Measurements from ENCODE around the gene LY9. TPM values are rescaled to one million over a fixed set of nuclear protein-coding genes. Genes with fewer than 3 reads are reported as not detected.

Gene LY9
- total and polyA plus RNA-seq, 3 donors from 2014 or later: 0.68 to 0.71 TPM; not detected in 1

DNA sequence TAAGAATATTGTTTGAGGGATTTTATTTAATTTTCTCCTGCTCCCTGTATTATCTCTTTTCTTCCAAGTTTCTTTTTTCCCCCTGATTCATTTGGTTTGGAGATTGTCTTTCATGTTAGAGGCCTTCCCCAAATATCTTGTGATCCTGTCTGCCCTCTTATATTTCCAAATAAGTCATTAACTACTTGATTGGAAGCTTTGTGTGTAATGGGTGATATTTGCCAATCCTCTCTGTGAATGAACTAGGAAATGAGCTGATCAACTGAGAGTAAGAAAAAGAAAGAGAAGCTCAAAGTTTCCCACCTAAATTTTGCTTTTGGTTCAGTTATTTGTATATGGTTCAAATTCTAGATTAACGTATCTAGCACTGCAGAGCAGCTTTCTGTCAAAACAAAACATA lies 23.6 kb upstream of the LY9 start:
- H3K9me3 ChIP-seq: no peaks in the 10 kb centered on the region
- H3K27me3 ChIP-seq: no peaks in the 10 kb centered on the region
- TF ChIP-seq, protein P1, sequence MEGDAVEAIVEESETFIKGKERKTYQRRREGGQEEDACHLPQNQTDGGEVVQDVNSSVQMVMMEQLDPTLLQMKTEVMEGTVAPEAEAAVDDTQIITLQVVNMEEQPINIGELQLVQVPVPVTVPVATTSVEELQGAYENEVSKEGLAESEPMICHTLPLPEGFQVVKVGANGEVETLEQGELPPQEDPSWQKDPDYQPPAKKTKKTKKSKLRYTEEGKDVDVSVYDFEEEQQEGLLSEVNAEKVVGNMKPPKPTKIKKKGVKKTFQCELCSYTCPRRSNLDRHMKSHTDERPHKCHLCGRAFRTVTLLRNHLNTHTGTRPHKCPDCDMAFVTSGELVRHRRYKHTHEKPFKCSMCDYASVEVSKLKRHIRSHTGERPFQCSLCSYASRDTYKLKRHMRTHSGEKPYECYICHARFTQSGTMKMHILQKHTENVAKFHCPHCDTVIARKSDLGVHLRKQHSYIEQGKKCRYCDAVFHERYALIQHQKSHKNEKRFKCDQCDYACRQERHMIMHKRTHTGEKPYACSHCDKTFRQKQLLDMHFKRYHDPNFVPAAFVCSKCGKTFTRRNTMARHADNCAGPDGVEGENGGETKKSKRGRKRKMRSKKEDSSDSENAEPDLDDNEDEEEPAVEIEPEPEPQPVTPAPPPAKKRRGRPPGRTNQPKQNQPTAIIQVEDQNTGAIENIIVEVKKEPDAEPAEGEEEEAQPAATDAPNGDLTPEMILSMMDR (IDR thresholded peaks at IDR 0.05): no peak
- no peak for TF ChIP-seq POLR2A (IDR thresholded peaks at IDR 0.05)

DNA sequence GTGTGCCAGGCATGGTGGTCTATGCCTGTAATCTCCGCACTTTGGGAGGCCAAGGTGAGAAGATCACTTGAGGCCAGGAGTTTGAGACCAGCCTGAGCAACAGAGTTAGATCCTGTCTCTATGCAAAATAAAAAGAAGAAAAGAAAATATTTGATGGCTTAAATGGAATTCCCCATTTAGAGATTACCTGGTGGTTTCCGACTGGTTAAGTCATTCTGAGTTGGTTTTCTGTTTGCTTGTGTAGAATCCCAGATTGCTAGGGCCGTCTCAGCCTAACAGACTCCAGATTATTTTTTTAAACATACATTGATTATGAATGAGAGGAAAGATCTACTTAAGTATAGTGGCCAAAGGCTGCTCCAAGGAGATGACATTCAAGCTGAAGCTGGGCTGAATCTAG lies 22.9 kb upstream of the LY9 start:
- intact Hi-C loops (cut with DNase I; ENCODE audit: low total_unique reads): no loop called here
- no peaks in the 10 kb centered on the region for H3K4me1 ChIP-seq
- DNase-seq: no peak
- WGBS, 2 donors: 89 to 91% methylated on average over 3 of the region's 3 CpGs
- no peaks in the 10 kb centered on the region for H3K36me3 ChIP-seq (ENCODE audit: low read depth, missing control alignments)
- H3K27ac ChIP-seq: no peak overlapping the region
- H3K27me3 ChIP-seq: no peaks in the 10 kb centered on the region
- no peaks in the 10 kb centered on the region for H3K9me3 ChIP-seq
- TF ChIP-seq, protein P1 (IDR thresholded peaks at IDR 0.05): no peak
- no peak for TF ChIP-seq POLR2A (IDR thresholded peaks at IDR 0.05)
- no peak overlapping the region for H3K4me3 ChIP-seq

More for the DNA sequence above, 23.6 kb upstream of the LY9 start:
- H3K36me3 ChIP-seq (ENCODE audit: low read depth, missing control alignments): no peaks in the 10 kb centered on the region
- 90 to 97% methylated on average over 1 of the region's 1 CpG for WGBS, 2 donors
- no peak overlapping the region for H3K27ac ChIP-seq
- intact Hi-C loops (cut with DNase I; ENCODE audit: low total_unique reads): no loop called here
- no peak for DNase-seq
- H3K4me3 ChIP-seq: no peak overlapping the region
- H3K4me1 ChIP-seq: no peaks in the 10 kb centered on the region

DNA sequence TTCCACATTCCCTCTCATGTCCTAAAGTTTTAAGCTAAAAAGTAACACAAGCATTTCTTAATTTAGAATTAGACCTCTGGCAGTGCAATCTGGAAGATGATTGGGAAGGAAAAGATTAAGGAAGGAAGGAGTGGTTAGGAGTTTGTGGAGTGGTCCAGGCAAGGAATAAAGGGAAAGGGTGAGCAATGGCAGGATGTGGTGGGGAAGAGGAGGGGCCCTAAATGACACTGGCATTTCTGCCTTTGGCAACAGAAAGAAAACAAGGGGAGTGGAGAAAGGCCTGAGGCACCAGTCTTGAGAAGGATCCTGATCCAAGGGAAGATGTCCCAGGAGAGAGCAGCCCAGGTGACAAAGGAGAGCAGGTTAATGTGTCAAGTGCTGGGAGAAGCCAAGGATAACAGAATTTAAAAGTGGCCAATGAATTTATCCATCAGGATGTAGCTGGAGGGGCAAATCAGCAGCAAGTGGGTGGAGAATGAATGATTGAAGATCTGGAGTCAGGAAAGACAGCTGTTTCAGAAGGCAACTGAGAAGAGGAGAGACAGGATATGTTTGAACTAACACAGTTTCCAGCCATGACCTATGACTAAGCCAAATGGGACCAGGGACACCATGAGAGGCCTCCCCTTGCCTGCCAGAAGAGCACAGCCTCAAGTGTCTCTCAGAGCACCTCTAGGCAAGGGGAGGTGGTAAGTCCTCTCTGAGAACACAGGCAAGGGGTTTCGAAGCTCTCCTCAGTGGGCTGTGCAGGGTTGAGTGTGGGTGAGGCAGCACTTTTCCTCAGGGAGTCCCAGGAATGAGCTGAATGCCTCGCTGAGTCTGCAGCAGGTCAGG lies 20.9 kb upstream of the LY9 start:
- Histone ChIP-seq H3K36me3 (ENCODE audit: low read depth, missing control alignments) (no peaks in the 10 kb centered on the region), H3K4me1 (no peaks in the 10 kb centered on the region), H3K27me3 (no peaks in the 10 kb centered on the region), H3K4me3 (no peak overlapping the region), H3K27ac (no peak overlapping the region), H3K9me3 (no peaks in the 10 kb centered on the region)
- intact Hi-C loops (cut with DNase I; ENCODE audit: low total_unique reads): no loop called here
- 50 to 73% methylated on average over 2 of the region's 2 CpGs for WGBS, 2 donors
- no peak for TF ChIP-seq POLR2A (IDR thresholded peaks at IDR 0.05)
- TF ChIP-seq, protein P1 (IDR thresholded peaks at IDR 0.05): no peak
- no peak for DNase-seq

- H3K9me3 ChIP-seq: no peaks in the 10 kb centered on the region
- 100% methylated on average over 1 of the region's 1 CpG for WGBS, 2 donors
- no peaks in the 10 kb centered on the region for H3K27me3 ChIP-seq
- no peaks in the 10 kb centered on the region for H3K36me3 ChIP-seq (ENCODE audit: low read depth, missing control alignments)
- TF ChIP-seq POLR2A (IDR thresholded peaks at IDR 0.05): no peak
- TF ChIP-seq, protein P1 (IDR thresholded peaks at IDR 0.05): no peak
- no peak overlapping the region for H3K27ac ChIP-seq
- intact Hi-C loops (cut with DNase I; ENCODE audit: low total_unique reads): no loop called here
- H3K4me1 ChIP-seq: no peaks in the 10 kb centered on the region
- no peak overlapping the region for H3K4me3 ChIP-seq
- DNase-seq: no peak
Measured at GRCh38 chr1:160776178-160776577, 19.8 kb upstream of the LY9 start.

All from testis (tissue), 3 donors.